Large intestine (tissue), 3 donors: ENCODE results near the gene SLC16A13. TPM values are rescaled to one million over a fixed set of nuclear protein-coding genes. Genes with fewer than 3 reads are reported as not detected.

Source experiments
- DNase-seq, 2 donors: peaks; one replicate each; pipeline versions ENCODE4 v3.0.0 to v3.0.0-alpha.2; 2013
- H3K27ac ChIP-seq: one replicate; pipeline ENCODE4 v1.5.1; 2013; ENCODE audit warnings: low read length
- H3K27me3 ChIP-seq: 2 replicates; pipeline ENCODE4 v1.6.1; 2013; ENCODE audit warnings: low read length; ENCODE audit not compliant: control insufficient read depth, insufficient read depth
- H3K36me3 ChIP-seq: 2 replicates; pipeline ENCODE4 v1.6.1; 2013; ENCODE audit warnings: low read length; ENCODE audit not compliant: control insufficient read depth, insufficient read depth
- H3K4me1 ChIP-seq: one replicate; pipeline ENCODE4 v1.6.1; 2013; ENCODE audit warnings: low read length; ENCODE audit not compliant: control insufficient read depth, insufficient read depth
- H3K4me3 ChIP-seq: one replicate; pipeline ENCODE4 v1.5.1; 2013; ENCODE audit warnings: low read length
- H3K9me3 ChIP-seq: one replicate; pipeline ENCODE4 v1.6.1; 2013; ENCODE audit warnings: mild to moderate bottlenecking, low read depth, low read length, moderate library complexity; ENCODE audit not compliant: control insufficient read depth
- WGBS: methylation state at CpG from one replicate; pipeline ENCODE4 v1.1.5; 2013; ENCODE audit warnings: low lambda C conversion rate; ENCODE audit not compliant: insufficient coverage; 5-methylcytosine and 5-hydroxymethylcytosine counted together
- polyA plus RNA-seq: library from polyadenylated mRNA; unstranded; fragments of 120-200 nt; gene quantifications from one replicate; pipeline ENCODE4 v1.2.1, GENCODE V29; 2013

Gene SLC16A13
- polyA plus RNA-seq, 1 donor, result 16.9 TPM

GRCh38 chr17:7011942-7012254 is 23.9 kb upstream of the SLC16A13 start:
- H3K27ac ChIP-seq, result peak overlapping the region; percentile 96
- whole genome bisulfite sequencing, result no CpG with 5 or more reads among the region's 6 CpGs
- H3K9me3 ChIP-seq, result no peaks in the 10 kb centered on the region
- peaks cover 23% of the 10 kb centered on the region for H3K4me1 ChIP-seq
- peaks cover 18% of the 10 kb centered on the region for H3K36me3 ChIP-seq
- no peak for DNase-seq
- peak overlapping the region; percentile 82 for H3K4me3 ChIP-seq
- H3K27me3 ChIP-seq, result no peaks in the 10 kb centered on the region

GRCh38 chr17:7014261-7014994 is 21.4 kb upstream of the SLC16A13 start:
- Histone ChIP-seq H3K27ac (peak overlapping the region; percentile 96), H3K4me1 (peaks cover 23% of the 10 kb centered on the region), H3K4me3 (peak overlapping the region; percentile 82), H3K36me3 (peaks cover 15% of the 10 kb centered on the region), H3K9me3 (no peaks in the 10 kb centered on the region), H3K27me3 (no peaks in the 10 kb centered on the region)
- peak; percentile 97 to 99 for DNase-seq
- no CpG with 5 or more reads among the region's 75 CpGs for WGBS

- no peaks in the 10 kb centered on the region for H3K9me3 ChIP-seq
- DNase-seq, result no peak
- peaks cover 23% of the 10 kb centered on the region for H3K4me1 ChIP-seq
- H3K27ac ChIP-seq, result peak overlapping the region; percentile 96
- no CpG with 5 or more reads among the region's 56 CpGs for WGBS
- H3K4me3 ChIP-seq, result peak overlapping the region; percentile 82
- H3K27me3 ChIP-seq, result peaks cover 4% of the 10 kb centered on the region
- peaks cover 12% of the 10 kb centered on the region for H3K36me3 ChIP-seq
These were observed 20.5 kb upstream of the SLC16A13 start for GRCh38 chr17:7014995-7015958.

GRCh38 chr17:7016418-7016817 is 19.4 kb upstream of the SLC16A13 start:
- peaks cover 13% of the 10 kb centered on the region for H3K27me3 ChIP-seq
- no peak overlapping the region for H3K4me3 ChIP-seq
- no peaks in the 10 kb centered on the region for H3K9me3 ChIP-seq
- no CpG with 5 or more reads among the region's 3 CpGs for WGBS
- no peak overlapping the region for H3K27ac ChIP-seq
- H3K4me1 ChIP-seq, result peaks cover 16% of the 10 kb centered on the region
- H3K36me3 ChIP-seq, result peaks cover 12% of the 10 kb centered on the region
- DNase-seq, result no peak

- H3K27ac ChIP-seq, result no peak overlapping the region
- no peak overlapping the region for H3K4me3 ChIP-seq
These were observed 18.7 kb upstream of the SLC16A13 start for GRCh38 chr17:7016886-7017826.

GRCh38 chr17:7017827-7018200 is 18.0 kb upstream of the SLC16A13 start:
- H3K9me3 ChIP-seq, result no peaks in the 10 kb centered on the region
- no peak for DNase-seq
- H3K27ac ChIP-seq, result no peak overlapping the region
- H3K4me3 ChIP-seq, result no peak overlapping the region
- peaks cover 12% of the 10 kb centered on the region for H3K36me3 ChIP-seq
- peaks cover 27% of the 10 kb centered on the region for H3K27me3 ChIP-seq
- H3K4me1 ChIP-seq, result peaks cover 27% of the 10 kb centered on the region
- no CpG with 5 or more reads among the region's 12 CpGs for WGBS

More at GRCh38 chr17:7016886-7017826, 18.7 kb upstream of the SLC16A13 start:
- Histone ChIP-seq H3K4me1 (peaks cover 22% of the 10 kb centered on the region), H3K27me3 (peaks cover 21% of the 10 kb centered on the region), H3K36me3 (peaks cover 12% of the 10 kb centered on the region), H3K9me3 (no peaks in the 10 kb centered on the region)
- WGBS, result no CpG with 5 or more reads among the region's 20 CpGs
- DNase-seq, result no peak

GRCh38 chr17:7018331-7018964 is 17.4 kb upstream of the SLC16A13 start:
- DNase-seq, result no peak
- Histone ChIP-seq H3K27ac (no peak overlapping the region), H3K27me3 (peaks cover 33% of the 10 kb centered on the region), H3K4me1 (peaks cover 29% of the 10 kb centered on the region), H3K9me3 (no peaks in the 10 kb centered on the region), H3K36me3 (peaks cover 12% of the 10 kb centered on the region), H3K4me3 (no peak overlapping the region)
- no CpG with 5 or more reads among the region's 10 CpGs for WGBS

- peaks cover 6% of the 10 kb centered on the region for H3K9me3 ChIP-seq
- H3K36me3 ChIP-seq, result peaks cover 12% of the 10 kb centered on the region
- peaks cover 41% of the 10 kb centered on the region for H3K27me3 ChIP-seq
- WGBS, result 20% methylated on average over 1 of the region's 10 CpGs
- H3K4me1 ChIP-seq, result peaks cover 22% of the 10 kb centered on the region
- no peak overlapping the region for H3K4me3 ChIP-seq
- DNase-seq, result no peak
- no peak overlapping the region for H3K27ac ChIP-seq
These were observed 16.4 kb upstream of the SLC16A13 start for GRCh38 chr17:7019367-7019766.

GRCh38 chr17:7019839-7020519 is 15.8 kb upstream of the SLC16A13 start:
- DNase-seq, result peak in 1 of 2 donors; percentile 43
- Histone ChIP-seq H3K4me3 (peak overlapping the region; percentile 32), H3K27ac (no peak overlapping the region), H3K27me3 (peaks cover 41% of the 10 kb centered on the region), H3K4me1 (peaks cover 22% of the 10 kb centered on the region), H3K36me3 (peaks cover 12% of the 10 kb centered on the region), H3K9me3 (peaks cover 6% of the 10 kb centered on the region)
- 100% methylated on average over 1 of the region's 16 CpGs for WGBS
